GM12878 (cell line): ENCODE measurements around the gene GRIK4. TPM values are rescaled to one million over a fixed set of nuclear protein-coding genes. Genes with fewer than 3 reads are reported as not detected.
"Not testable (repeated sequence)": the region's sequence is repeated elsewhere in the genome, so short reads cannot be mapped to it uniquely, and the experiment has no call there.

Experiments
- ATAC-seq: fragments of 200-7000 bp; cut with Tn5 transposase; 3 replicates; pipeline ENCODE4 v1.9.1; 2020; ENCODE audit warnings: mild to moderate bottlenecking, moderate library complexity
- BruUV-seq: library from RNA; stranded (reverse); fragments of 400-500 nt; replicated peaks from 2 replicates; lab custom pipeline; 2021; lab: Mats Ljungman, UMichigan
- CTCF ChIA-PET: fragments of 300-600 bp; sonication (Branson Sonifier 250); formaldehyde crosslinking; extraction: SDS; loops from one replicate; lab custom pipeline; 2021; ENCODE audit warnings: inconsistent platforms; lab: Yijun Ruan, JAX
- POLR2A ChIA-PET: fragments of 350-600 bp; formaldehyde crosslinking; extraction: SDS; loops from one replicate; lab custom pipeline; 2021; ENCODE audit warnings: inconsistent platforms; lab: Charles Lee
- RAD21 ChIA-PET: fragments of 300-600 bp; sonication (Branson Sonifier 250); formaldehyde crosslinking; loops from one replicate; lab custom pipeline; 2023; ENCODE audit warnings: antibody characterized with exemption; ENCODE audit not compliant: unreplicated experiment; lab: Charles Lee
- SMC1A ChIA-PET: fragments of 300-600 bp; sonication (Branson Sonifier 250); formaldehyde crosslinking; loops from one replicate; lab custom pipeline; 2023; ENCODE audit not compliant: unreplicated experiment, uncharacterized antibody; lab: Charles Lee
- DNase-seq: peaks from one replicate; pipeline ENCODE4 v3.0.0-alpha.2; 2011; ENCODE audit warnings: low read depth, low spot score
- FAIRE-seq: peaks from 3 replicates; lab custom pipeline; 2011; peaks lifted over from hg19 to GRCh38; lab: Jason Lieb, UNC
- H2AFZ ChIP-seq: 2 replicates; pipeline ENCODE4 v1.6.0; 2011; ENCODE audit warnings: low read depth, low read length, control low read depth; ENCODE audit not compliant: control insufficient read depth
- H3K27ac ChIP-seq: 2 replicates; pipeline ENCODE4 v1.5.1; 2011; ENCODE audit warnings: control low read depth; ENCODE audit not compliant: control insufficient read depth, insufficient read depth
- H3K27me3 ChIP-seq, 2 experiments: replicated peaks in 1 of 2; 2 replicates each; pipeline versions ENCODE4 v1.6.0 to v1.6.1; 2011; ENCODE audit warnings: low read length in 1 of 2; ENCODE audit not compliant: control insufficient read depth in 2 of 2, insufficient read depth in 2 of 2
- H3K36me3 ChIP-seq, 2 experiments: 2 replicates each; pipeline ENCODE4 v1.5.1; 2011; ENCODE audit warnings: low read length in 1 of 2; ENCODE audit not compliant: control insufficient read depth in 2 of 2, insufficient read depth in 2 of 2
- H3K4me1 ChIP-seq: 2 replicates; pipeline ENCODE4 v1.6.1; 2011; ENCODE audit warnings: mild to moderate bottlenecking, low read length, moderate library complexity, mixed read lengths; ENCODE audit not compliant: control insufficient read depth, insufficient read depth
- H3K4me2 ChIP-seq: 2 replicates; pipeline ENCODE4 v1.6.0; 2011; ENCODE audit warnings: control low read depth; ENCODE audit not compliant: control insufficient read depth, insufficient read depth
- H3K4me3 ChIP-seq: fragments of 200-600 bp; sonication (generic); 2 replicates; pipeline ENCODE4 v1.5.1; 2016
- H3K79me2 ChIP-seq: 2 replicates; pipeline ENCODE4 v1.6.0; 2011; ENCODE audit warnings: low read length; ENCODE audit not compliant: control insufficient read depth, insufficient read depth
- H3K9ac ChIP-seq: 2 replicates; pipeline ENCODE4 v1.8.0; 2011; ENCODE audit warnings: low read length, control low read depth, mixed read lengths; ENCODE audit not compliant: control insufficient read depth, insufficient read depth
- H3K9me3 ChIP-seq: replicated peaks from 3 replicates; pipeline ENCODE4 v1.5.1; 2011; ENCODE audit warnings: mild to moderate bottlenecking, low read length; ENCODE audit not compliant: control insufficient read depth, insufficient read depth
- H4K20me1 ChIP-seq: 2 replicates; pipeline ENCODE4 v1.6.0; 2011; ENCODE audit not compliant: control insufficient read depth, insufficient read depth
- SRF ChIP-seq, 2 experiments: IDR thresholded peaks; 2 replicates each; pipeline ENCODE4 v1.6.1; 2011; ENCODE audit warnings: low read depth in 2 of 2, low read length in 2 of 2, mild to moderate bottlenecking in 1 of 2, moderate library complexity in 1 of 2
- WGBS: methylation state at CpG from one replicate; pipeline ENCODE4 v1.1.6; 2016; ENCODE audit warnings: low lambda C conversion rate; ENCODE audit not compliant: insufficient replicate concordance, insufficient coverage; ENCODE audit errors: missing lambda C conversion rate; 5-methylcytosine and 5-hydroxymethylcytosine counted together
- in situ Hi-C: fragments of 300-500 bp; cut with MboI; formaldehyde crosslinking; loops from 9 replicates; pipeline ENCODE4 v1.14.3; 2018; ENCODE audit warnings: mixed read lengths
- intact Hi-C: fragments of 100-400 bp; cut with micrococcal nuclease; formaldehyde crosslinking; loops from one replicate; pipeline ENCODE4 v1.14.2; 2022; ENCODE audit not compliant: unreplicated experiment
- polyA plus RNA-seq, 11 experiments: library from polyadenylated mRNA; depleted of rRNA in 4 of 11; unstranded in 6 of 11; stranded (reverse) in 5 of 11; fragments of >200 nt; fragmentation: Nextera tagmentation in 4 of 11; fragmentation: Illumina TruSeq in 1 of 11; extraction: Ambion mirVana in 4 of 11; extraction: Trizol in 1 of 11; gene quantifications; 1 replicate in 1 of 11; 2 replicates in 10 of 11; pipeline versions ENCODE4 v1.2.1 to v1.2.3, GENCODE V29; 2011 to 2016; ENCODE audit warnings: inconsistent platforms in 2 of 11, missing spikeins in 2 of 11, low read depth in 1 of 11
- total RNA-seq, 4 experiments: library from RNA; depleted of rRNA in 3 of 4; stranded (reverse); fragments of >200 nt in 3 of 4; fragmentation: Illumina TruSeq in 1 of 4; extraction: Trizol in 1 of 4; gene quantifications; 2 replicates each; pipeline versions ENCODE4 v1.2.1 to v1.2.3, GENCODE V29; 2013 to 2021
- TF ChIP-seq, protein P1 (sequence below): IDR thresholded peaks from 2 replicates; pipeline ENCODE4 v1.6.1; 2012; ENCODE audit warnings: mild to moderate bottlenecking, low read depth, low read length

The GRIK4 gene
- total and polyA plus RNA-seq, 10 of the 15 experiments (the other 5 are each of a cell fraction or from before 2014, with no cell fraction given): 0.33 to 3.6 (median 0.72) TPM

DNA sequence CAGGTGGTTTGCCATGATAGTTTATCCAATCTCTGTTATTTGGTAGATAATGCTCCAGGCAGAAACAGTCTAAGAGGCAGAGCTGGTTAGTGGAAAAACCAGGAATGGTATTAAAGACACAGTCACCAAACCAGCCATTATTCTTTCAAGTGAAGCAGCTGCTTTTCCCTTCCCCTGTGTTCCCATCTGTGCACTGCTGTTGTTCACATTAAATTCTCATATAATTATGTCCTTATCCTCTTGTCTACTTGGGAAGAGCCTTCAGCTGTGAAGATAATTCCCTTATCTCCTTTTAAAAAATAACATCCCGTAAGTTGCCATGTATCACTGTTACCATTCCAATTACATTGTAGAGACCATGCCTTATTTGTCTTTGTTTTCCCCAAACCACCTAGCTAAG lies 507.2 kb downstream of the GRIK4 start (continued):
- TF ChIP-seq, protein P1, sequence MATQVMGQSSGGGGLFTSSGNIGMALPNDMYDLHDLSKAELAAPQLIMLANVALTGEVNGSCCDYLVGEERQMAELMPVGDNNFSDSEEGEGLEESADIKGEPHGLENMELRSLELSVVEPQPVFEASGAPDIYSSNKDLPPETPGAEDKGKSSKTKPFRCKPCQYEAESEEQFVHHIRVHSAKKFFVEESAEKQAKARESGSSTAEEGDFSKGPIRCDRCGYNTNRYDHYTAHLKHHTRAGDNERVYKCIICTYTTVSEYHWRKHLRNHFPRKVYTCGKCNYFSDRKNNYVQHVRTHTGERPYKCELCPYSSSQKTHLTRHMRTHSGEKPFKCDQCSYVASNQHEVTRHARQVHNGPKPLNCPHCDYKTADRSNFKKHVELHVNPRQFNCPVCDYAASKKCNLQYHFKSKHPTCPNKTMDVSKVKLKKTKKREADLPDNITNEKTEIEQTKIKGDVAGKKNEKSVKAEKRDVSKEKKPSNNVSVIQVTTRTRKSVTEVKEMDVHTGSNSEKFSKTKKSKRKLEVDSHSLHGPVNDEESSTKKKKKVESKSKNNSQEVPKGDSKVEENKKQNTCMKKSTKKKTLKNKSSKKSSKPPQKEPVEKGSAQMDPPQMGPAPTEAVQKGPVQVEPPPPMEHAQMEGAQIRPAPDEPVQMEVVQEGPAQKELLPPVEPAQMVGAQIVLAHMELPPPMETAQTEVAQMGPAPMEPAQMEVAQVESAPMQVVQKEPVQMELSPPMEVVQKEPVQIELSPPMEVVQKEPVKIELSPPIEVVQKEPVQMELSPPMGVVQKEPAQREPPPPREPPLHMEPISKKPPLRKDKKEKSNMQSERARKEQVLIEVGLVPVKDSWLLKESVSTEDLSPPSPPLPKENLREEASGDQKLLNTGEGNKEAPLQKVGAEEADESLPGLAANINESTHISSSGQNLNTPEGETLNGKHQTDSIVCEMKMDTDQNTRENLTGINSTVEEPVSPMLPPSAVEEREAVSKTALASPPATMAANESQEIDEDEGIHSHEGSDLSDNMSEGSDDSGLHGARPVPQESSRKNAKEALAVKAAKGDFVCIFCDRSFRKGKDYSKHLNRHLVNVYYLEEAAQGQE: no peak
- TF ChIP-seq SRF (IDR thresholded peaks at IDR 0.05; ENCODE audit: low read depth in 2 of 2, low read length in 2 of 2): no peak

DNA sequence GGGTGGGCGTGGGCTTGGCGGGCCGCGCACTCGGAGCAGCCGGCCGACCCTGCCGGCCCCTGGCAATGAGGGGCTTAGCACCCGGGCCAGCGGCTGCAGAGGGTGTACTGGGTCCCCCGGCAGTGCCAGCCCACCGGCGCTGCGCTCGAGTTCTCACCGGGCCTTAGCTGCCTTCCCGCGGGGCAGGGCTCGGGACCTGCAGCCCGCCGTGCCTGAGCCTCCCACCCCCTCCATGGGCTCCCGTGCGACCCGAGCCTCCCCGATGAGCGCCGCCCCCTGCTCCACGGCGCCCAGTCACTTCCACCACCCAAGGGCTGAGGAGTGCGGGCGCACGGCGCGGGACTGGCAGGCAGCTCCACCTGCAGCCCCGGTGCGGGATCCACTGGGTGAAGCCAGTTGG lies 510.2 kb downstream of the GRIK4 start:
- in situ Hi-C loops, H3K4me1 ChIP-seq, H3K27me3 ChIP-seq, H3K4me3 ChIP-seq, H4K20me1 ChIP-seq, SMC1A ChIA-PET, ATAC-seq, RAD21 ChIA-PET, FAIRE-seq, H3K9ac ChIP-seq, BruUV-seq, DNase-seq, H3K27ac ChIP-seq, H3K4me2 ChIP-seq, H3K36me3 ChIP-seq, CTCF ChIA-PET, H2AFZ ChIP-seq, H3K9me3 ChIP-seq, POLR2A ChIA-PET: not testable (repeated sequence)
- peaks cover 23% of the 10 kb centered on the region for H3K79me2 ChIP-seq
- intact Hi-C loops: loop anchor here (10.0 kb wide), 1 partner anchor 273 kb away; the partner anchor contains the start of gene SC5D
- WGBS: 77% methylated on average over 18 of the region's 36 CpGs
